GM19035 (cell line): ENCODE measurements around the gene PUS3.

Experiments
- ATAC-seq: cut with Tn5 transposase; IDR thresholded peaks from one replicate; pipeline ENCODE4 v1.9.1; 2021; ENCODE audit not compliant: unreplicated experiment

Gene PUS3, protein sequence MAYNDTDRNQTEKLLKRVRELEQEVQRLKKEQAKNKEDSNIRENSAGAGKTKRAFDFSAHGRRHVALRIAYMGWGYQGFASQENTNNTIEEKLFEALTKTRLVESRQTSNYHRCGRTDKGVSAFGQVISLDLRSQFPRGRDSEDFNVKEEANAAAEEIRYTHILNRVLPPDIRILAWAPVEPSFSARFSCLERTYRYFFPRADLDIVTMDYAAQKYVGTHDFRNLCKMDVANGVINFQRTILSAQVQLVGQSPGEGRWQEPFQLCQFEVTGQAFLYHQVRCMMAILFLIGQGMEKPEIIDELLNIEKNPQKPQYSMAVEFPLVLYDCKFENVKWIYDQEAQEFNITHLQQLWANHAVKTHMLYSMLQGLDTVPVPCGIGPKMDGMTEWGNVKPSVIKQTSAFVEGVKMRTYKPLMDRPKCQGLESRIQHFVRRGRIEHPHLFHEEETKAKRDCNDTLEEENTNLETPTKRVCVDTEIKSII

DNA sequence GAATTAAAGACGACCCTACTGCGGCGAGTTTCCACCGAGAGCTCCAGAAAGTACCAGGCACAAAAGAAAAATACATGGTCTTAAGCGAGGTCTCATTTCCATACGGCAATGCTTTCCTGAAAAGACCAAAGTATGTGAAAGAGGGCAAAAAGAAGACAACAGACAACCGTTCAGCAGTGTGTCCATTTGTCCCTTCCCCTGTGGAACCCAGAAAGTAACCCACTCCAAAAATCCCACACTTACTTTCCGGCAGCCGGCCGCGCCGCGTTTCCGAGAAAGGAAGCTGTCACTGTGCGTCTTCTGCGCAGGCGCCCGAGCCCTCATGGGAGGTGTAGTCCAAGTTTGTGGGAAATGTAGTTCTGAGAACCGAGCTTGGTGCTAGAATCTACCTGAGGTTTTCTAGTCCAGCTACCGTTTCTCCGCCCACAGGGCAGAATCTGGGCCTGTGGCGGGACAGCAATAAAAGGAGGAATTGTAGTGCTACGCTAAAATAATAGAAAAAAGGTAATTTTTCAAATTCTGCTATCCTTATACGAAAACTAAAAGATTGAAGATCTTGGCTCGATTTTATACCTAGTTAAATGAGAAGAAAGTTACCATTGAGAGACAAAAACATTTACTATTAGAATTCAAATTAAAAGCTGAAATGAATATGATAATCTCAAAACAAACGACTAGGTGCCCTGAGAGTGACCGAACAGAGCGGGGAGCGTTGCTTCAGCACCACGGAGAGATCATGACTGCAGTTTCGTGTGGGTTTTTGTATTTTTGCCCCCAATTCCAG, at the start of gene PUS3:
Gene PUS3 (minus strand): TSS at position 280 of the 784 bp plus-strand sequence. CDS start 6,922 bp downstream, outside the sequence.
- peak; percentile 98 for ATAC-seq

DNA sequence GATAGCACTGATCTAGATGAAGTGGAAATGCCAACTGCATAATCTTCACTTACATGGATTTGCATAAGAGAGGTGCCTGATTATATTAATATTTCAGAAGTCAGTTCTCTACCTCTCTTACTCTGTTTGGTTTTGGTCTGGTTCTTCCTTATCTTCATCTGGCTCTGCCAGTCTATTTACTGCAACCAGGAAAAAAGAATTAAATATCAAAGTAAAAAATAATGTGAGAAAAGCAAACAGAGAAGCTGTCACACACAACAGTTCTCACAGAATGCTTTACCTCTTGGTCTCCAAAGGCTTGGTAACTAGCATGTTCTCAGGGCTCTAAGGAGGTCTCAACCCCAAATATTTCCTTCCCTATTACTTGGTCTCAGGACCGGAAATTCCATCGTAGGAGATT, 49.6 kb upstream of the PUS3 start:
- no peak for ATAC-seq

DNA sequence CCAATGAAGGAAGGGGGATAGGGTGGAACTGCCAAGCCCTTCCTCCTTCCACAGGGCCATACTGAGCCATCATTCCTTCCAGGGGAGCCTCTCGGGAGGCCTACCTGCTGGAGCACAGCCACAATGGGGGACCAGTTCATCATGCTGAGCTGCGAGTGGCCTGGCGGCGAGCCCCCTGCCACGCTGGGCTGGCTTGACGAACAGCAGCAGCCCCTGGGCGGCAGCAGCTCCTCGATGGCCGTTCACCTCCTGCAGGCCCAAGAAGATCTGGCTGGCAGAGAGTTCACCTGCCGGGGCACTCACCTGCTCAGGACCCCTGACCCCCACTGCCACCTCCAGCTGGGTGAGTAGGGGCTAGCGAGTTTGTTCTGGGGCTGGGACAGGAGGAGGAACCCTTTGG, 48.7 kb upstream of the PUS3 start:
- ATAC-seq = no peak

DNA sequence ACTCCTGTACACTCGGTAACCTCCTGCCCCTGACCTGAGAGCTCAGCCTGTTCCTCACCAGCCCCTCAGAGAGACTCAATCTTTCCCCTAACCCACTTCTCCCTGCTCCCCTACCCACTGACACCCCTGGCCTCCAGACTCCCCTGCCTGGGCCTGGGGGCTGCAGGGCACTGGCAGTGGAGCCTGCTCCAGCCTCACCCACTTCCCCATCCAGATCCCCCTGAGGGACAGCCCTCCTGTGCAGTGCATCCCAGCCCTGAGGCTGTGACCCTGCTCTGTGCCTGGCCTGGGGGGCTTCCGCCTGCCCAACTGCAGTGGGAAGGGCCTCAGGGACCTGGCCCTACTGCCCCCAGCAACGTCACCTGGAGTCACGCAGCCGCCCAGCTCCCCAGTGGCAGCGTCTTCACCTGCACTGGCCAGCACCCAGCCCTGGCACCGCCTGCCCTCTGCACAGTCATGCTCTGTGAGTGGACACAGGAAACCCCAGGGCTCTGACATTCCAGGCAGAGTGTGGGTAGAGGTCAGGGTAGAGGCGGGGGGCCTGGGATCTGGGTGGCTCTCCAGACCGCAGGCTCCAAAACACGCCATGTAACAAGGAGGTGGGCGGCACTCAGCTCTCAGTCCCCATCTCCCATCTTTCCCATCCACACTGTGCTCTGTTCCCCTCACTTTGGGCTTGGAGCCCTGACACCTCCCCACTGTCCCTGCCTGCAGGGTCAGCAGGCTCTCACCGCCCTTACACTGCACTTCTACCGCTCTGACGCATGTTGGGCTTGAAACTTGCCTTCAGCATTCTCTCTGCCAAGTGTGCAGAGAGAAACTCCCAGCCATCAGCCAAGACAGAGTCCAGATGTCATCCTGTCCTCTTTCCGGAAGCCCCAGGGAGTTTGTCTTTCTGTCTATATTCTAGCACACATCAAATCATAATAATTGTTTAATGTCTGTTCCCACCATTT, 48.0 kb upstream of the PUS3 start:
- ATAC-seq = no peak

DNA sequence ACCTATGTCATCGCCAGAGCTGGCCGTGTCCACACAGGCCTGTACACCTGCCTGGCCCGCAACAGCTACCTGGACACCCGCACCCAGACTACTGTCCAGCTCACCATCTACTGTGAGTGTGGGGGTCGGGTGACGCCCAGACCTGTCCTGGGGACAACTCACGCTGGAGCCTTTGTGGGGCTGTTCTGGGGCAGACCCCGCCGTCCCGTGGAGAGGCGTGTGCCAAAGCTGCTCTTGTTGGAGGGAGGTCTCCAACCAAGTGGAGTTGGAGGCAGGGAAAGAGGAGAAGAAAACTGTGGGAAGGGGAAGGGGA, 47.1 kb upstream of the PUS3 start:
- no peak for ATAC-seq

DNA sequence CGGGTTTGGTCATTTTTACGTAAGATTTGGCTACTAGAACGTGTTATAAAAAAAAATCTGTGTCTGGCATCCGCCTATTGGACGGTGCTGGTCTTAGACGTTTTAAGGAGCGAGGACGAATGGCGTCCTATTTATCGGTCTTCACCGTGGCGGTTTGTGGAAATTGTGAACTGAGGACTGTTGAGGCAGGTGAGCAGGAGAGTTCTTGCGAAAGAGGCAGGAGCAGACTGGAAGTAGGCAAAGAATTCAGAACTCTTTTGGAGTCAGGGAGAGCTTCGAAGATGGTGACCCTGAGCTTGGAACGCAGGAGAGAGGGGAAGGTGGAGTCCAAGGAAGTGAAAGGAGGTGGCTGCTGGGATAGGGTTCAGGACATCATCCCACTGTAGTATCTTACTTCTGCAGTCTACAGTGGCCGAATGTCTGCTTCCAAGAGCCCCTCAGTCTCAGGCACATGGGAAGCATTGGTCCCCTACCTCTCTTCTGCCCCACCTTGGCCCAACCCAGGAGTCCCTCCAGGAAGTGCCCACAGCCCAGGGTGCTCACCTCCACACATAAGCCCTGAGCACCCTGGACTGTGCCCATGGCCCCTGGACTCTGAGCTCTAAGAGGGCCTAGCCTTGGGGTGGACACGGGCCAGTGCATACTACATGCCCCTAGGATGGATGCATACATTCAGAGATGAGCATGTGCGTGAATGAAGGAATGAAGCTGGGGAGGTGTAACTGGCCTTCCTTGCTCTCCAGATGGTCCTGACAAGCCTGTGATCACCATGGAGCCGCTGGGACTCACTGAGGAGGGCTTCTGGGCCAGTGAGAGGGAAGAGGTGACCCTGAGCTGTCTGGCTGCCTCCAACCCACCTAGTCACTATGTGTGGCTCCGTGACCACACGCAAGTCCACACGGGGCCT, 46.5 kb upstream of the PUS3 start:
- no peak for ATAC-seq

DNA sequence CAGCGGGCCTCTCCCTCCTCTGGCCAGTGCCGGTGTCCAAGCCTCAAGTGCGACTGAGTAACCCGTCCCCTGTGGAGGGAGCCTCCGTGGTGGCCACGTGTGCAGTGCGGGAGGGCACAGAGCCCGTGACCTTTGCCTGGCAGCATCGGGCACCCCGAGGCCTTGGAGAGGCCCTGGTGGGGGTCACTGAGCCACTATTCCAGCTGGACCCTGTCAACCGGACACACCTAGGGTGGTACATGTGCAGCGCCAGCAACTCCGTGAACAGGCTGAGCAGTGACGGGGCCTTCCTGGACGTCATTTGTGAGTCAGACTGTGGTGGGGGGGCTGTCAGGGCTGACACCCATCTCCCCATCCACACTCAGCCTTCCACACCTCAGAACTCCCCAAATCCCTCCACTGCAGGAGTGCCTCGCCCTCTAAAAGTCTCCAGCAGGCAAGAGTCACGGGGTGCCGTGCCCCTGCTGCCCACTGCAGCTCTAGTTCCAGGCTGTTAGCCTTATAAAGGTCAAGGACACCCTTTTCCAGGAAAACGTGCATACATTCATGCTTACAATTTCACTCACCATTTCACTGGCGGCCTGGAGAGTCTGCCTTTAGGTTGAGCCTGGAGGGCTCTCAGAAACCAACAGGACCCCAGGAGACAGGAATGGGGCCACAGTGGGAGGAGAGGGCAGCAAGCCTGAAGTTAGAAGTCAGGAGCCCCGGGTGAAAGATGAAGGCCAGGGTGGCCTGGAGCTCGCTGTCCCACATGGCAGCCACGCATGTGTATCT, 45.5 kb upstream of the PUS3 start:
- ATAC-seq = no peak

DNA sequence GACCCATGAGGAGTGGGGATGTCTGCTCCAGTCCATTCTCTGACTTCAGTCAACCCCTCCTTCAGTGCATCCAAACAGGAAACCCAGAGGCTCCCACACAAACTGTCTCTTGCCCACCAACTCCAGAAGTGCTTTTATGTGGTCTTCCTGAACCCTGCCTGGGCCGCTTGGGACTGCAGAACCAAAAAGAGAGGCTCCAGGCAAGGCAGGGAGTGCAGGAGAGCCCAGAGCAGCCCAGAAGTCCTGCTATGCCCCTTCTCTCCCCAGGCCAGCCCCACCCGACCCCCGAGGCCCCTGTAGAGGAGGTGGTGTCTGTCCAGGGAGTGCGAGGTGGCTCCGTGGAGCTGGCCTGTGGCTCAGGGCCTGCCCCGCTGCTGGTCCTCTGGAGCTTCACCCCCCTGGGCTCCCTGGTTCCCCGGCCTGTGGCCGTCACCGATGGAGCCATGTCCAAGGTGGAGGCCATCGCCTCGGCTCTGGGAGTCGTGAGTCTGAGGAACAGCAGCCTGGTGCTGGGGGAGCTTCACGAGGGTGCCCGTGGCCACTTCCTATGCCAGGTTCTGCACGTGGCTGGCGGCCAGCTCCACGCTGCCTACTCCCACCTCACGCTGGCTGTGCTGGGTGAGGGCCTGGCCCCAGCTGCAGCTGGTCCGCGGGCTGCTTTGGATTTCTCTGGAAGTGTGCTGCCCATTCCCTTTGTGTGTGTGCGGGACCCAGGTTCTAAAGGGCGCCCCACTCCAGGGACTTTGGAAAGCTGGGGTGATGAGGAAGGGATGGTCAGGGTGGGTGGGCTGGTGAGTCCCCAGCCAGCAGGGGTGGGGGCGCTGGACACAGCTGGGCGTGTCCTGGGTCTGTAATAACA, 44.6 kb upstream of the PUS3 start:
- no peak for ATAC-seq

DNA sequence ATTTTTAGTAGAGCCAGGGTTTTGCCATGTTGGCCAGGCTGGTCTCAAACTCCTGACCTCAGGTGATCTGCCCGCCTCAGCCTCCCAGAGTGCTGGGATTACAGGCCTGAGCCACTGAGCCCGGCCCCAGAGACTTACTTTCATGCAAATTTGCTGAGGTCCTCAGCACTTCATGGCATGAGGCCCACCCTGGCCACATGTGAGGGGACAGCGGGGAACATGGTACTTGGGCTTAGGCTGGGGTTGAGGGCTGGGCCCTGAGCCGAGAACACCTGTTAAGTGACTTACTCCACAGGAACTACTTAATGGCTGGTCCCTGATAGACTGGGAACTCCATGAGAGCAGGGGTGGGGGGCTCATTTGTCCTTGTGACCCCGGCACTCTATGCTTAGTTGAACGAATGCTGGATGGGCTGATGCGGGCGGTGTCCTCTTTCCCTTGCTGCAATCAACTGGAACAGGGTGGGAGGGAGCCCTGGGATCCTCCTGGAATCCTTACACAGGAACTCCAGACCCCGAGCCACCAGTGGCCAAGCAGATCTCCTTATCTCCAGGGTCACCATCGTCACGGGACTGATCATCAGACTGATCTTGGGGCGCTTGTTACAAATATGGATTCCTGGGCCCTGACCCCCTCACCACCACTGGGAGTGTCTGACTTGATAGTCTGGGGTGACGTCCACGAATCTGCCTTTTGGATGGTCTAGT, 43.9 kb upstream of the PUS3 start:
- ATAC-seq = no peak

DNA sequence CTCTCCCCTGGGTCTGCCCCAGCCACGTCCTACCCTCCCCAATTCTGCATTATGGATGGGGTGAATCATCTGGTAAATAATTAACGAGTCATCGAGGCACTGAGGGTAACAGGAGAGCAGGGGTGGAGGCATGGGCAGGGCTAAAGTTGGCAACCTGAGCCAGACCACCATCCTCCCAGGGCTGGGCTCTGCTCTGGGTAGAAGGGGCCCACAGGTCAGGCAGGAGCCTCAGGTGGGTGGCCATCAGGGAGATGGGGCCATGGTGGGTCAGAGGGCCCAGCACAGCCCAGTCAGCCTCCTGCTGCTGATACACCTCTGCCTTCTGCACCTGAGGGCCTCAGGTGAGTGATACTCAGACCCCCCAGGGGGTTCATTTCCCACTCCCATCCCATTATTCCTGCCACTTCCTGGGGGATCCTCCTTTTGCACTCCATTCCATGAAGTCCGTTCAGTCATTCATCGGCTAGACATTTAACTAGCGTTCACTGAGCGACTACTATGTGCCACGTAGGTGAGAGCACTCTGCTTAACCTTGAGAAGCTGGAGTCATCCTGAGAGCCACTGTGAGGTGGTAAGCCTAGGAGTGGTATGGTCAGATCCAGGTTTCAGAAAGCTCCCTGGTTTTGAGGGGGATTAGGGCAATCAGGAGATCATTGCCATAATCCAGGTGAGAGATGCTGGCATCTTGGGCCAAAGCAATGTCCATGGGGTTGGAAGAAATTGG, 43.0 kb upstream of the PUS3 start, which contains the start of gene VSIG10L2:
Gene VSIG10L2 (plus strand): TSS at position 248 of the 724 bp plus-strand sequence. CDS start 12 bp downstream, at position 260.
- ATAC-seq = no peak

DNA sequence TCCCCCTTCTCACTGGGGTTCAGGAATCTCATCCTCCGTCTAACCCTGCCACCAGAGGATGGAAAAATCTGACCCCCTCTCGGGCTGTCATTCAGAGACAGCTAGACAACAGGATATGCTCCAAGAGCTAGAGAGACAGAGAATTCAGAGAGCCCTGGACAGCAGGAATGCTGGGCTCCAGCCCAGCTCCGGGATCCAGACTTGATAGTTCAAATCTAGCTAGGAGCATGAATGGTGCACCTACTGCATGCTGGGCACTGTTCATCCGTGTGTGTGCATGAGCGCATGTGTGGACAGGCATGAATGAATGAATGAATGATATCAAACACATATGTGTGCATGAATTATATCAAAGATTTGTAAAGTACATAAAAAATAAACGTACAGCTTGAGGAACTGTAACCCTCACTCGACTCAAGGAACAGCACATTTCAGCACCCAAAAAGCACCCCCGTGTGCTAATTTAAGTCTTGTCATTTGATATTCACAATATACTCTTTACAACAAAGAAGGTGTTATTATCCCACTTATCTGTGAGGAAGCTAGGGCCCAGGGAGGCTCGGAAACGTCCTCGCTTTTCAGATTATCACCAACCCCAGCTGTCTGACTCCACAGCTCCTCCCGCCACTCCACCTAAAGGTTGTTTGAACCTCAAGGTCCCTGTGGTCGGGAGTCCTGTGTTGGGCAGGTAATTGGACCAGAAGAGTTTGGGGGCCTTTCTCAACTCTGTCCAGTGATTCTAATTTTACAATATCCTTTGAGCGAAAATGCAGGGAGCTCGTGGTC, 42.2 kb upstream of the PUS3 start:
- no peak for ATAC-seq

DNA sequence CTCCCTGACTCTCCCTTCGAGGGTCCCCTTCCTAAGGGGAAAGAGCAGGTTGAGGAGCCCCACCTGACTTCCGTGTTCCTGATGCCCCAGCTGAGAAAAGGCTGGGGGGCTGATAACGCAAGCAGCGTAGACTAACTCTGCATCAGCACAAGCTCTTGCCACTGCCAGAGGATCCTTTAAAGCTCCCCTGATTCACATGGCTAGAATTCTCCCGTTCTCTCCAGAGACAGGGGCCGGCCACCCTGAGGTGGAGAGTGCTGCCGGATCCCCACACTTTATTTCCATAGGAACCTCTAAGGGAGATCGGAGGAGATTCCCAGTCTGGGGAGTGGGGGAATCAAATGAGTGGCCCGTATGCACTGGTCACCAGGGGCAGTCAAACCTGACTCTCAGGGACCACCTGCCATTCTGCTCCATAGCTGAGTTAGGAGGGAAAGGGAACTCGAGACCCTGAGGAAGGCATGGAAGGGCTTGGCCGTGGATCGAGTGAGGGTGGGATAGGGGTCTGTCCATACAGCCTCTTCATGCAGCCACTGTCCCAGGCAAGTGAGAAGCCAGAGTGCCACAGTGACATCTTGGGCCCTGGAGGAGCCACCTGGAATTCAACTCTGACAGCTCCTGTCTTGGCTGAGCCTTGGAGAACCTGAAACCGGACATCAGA, 41.5 kb upstream of the PUS3 start:
- ATAC-seq = no peak

DNA sequence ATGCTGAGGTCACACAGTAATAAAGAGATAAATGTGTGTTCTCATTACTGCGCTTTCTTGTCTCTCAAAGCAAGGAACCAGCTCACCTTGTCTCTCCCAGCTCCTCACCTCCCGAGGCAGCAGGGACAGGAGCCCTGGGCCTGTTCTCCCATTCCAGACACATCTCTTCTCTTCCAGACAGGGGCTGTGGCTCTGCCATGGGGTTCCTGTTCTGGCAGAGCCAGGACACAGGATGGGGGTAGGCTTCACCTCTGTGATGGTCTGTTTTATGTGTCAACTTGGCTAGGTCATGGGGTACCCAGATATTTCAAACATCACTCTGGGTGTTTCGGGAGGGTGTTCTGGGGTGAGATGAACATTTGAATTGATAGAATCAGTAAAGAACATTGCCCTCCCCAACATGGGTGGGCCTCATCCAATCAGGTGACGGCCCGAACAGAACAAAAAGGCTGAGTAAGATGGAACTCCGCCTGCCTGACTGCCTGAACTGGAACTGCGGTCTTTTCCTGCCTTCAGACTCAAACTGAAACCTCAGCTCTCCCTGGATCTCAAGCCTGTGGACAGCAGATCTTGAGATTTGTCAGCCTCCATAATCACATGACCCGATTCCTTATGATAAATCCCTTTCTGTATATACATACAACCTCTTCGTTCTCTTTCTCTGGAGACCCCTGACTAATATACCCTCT, 40.8 kb upstream of the PUS3 start:
- ATAC-seq = no peak

DNA sequence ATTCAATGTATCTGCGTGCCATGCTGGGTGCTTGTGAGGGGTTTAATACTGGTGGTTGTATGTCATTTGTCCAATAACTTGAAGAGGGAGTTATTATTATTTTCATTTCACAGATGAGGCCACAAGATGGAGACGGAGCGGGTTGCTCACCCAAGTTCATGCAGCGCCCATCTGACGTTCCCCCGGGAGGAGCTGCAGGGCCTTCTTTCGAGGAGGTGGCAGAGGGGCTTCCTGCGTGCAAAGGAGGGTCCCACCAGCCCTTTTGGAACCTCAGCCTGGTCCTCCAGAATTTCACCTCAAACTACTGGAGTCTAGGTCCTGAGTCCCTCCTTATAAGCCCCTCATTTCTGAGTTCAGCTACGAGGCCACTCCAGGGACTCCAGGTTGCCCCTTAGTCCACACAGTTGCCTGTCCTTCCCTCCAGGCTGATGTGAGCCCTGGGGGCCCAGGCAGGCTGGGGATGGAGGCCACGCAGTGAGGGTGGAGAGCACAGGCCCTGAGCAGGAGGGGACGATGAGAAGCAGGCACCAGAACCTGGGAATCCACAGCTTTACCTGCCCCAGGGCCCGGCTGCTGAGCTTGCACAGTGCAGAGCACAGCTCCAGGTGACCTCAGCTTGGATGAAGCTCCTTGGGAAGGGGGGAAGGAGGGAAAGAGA, 39.9 kb upstream of the PUS3 start:
- no peak for ATAC-seq
